WERI-Rb-1 (cell line): Measurements from ENCODE around the gene UPK3A.
A peak's percentile ranks its signal among the peaks of the same experiment; 100 is the strongest.

Experiments used
- DNase-seq: peaks from one replicate; pipeline ENCODE4 v3.0.0-alpha.2; 2020
- H3K27ac ChIP-seq: fragments of 250-450 bp; sonication (Bioruptor Pico); 2 replicates; pipeline ENCODE4 v1.5.1; 2020; ENCODE audit warnings: mild to moderate bottlenecking, moderate library complexity
- H3K27me3 ChIP-seq: fragments of 250-450 bp; sonication (Bioruptor Pico); 2 replicates; pipeline ENCODE4 v1.5.1; 2021; ENCODE audit warnings: mild to moderate bottlenecking, low read depth, moderate library complexity; ENCODE audit not compliant: insufficient read depth, severe bottlenecking
- H3K36me3 ChIP-seq: fragments of 250-450 bp; sonication (Bioruptor Pico); 2 replicates; pipeline ENCODE4 v1.5.1; 2020; ENCODE audit warnings: mild to moderate bottlenecking, moderate library complexity
- H3K4me3 ChIP-seq: 2 replicates; pipeline ENCODE4 v1.5.1; 2011; ENCODE audit warnings: low read depth, mild to moderate bottlenecking, control low read depth, low read length
- H3K9me3 ChIP-seq: fragments of 250-450 bp; sonication (Bioruptor Pico); 2 replicates; pipeline ENCODE4 v1.5.1; 2021; ENCODE audit warnings: mild to moderate bottlenecking, moderate library complexity; ENCODE audit not compliant: severe bottlenecking
- TF ChIP-seq, protein P1 (sequence below): IDR thresholded peaks from 2 replicates; pipeline ENCODE4 v1.5.1; 2011; ENCODE audit warnings: low read depth, mild to moderate bottlenecking, control low read depth, inconsistent platforms, low read length

The UPK3A gene

DNA sequence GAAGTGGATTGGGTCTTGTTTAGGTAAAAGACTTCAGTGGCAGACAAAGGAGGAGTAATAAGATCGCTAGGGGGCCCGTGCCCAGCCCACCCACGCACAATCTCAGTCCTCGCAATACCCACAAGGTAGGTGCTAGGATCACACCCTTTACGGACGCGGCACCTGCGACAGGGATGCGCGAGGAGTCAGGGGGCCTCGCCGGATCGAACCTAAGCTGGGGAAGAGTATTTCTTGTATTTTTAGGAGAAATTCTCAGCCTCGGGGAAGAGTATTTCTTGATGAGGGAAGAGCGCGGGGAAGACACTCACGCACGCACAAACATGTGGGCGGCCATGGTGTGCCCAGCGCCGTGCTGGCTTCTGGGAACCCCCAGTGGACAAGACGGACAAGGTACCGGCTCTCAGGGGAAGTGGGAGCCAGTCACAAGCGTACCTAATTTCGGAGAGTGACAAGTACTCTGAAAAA lies 24.2 kb downstream of the UPK3A start:
- Histone ChIP-seq H3K27ac (peak overlapping the region; percentile 80), H3K27me3 (no peaks in the 10 kb centered on the region), H3K36me3 (peaks cover 9% of the 10 kb centered on the region), H3K9me3 (no peaks in the 10 kb centered on the region), H3K4me3 (peak overlapping the region; percentile 44)
- TF ChIP-seq, protein P1, sequence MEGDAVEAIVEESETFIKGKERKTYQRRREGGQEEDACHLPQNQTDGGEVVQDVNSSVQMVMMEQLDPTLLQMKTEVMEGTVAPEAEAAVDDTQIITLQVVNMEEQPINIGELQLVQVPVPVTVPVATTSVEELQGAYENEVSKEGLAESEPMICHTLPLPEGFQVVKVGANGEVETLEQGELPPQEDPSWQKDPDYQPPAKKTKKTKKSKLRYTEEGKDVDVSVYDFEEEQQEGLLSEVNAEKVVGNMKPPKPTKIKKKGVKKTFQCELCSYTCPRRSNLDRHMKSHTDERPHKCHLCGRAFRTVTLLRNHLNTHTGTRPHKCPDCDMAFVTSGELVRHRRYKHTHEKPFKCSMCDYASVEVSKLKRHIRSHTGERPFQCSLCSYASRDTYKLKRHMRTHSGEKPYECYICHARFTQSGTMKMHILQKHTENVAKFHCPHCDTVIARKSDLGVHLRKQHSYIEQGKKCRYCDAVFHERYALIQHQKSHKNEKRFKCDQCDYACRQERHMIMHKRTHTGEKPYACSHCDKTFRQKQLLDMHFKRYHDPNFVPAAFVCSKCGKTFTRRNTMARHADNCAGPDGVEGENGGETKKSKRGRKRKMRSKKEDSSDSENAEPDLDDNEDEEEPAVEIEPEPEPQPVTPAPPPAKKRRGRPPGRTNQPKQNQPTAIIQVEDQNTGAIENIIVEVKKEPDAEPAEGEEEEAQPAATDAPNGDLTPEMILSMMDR = no peak
- DNase-seq = no peak

DNA sequence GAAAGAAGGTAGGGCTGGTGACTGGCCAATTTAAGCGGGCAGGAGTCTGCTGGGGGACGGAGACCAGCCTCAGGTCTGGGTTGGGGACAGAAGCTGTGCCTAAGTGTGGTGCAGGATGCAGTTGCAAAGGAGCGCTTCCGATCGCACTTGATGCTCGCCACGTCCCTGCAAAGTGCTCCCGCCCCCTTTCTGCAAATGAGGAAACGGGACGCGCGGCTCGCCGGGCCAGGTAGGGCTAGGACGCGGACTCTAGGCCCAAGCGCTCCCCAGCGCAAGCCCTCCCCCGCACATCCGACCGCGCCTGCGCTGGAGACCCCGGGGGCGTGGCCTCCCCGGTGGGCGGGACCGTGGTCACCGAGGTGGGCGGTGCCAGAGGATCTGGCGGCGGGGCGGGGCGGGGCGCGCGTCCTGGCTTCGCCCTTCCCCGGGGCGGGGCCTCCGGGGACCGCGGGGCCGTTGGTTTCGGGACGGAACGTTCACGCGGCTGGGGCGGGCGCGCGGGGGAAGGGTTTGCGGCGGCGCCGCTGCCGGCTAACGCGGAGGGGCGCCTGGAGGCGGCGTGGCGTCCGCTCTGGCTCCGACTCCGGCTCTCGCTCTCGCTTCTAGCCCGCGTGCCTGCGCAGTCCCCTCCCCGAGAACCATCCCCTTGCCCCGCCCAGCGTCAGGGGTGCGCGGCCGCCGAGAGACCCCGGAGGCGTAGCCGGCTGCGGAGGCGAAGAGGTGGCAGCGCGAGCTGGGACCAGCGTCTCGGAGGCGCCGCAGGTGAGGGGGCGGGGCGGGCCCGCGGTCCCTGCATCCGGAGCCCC lies 24.9 kb downstream of the UPK3A start, which contains the start of gene FAM118A:
FAM118A (plus strand) TSS at position 513 of the 806 bp plus-strand sequence. CDS start 12,446 bp downstream, outside the sequence.
- TF ChIP-seq, protein P1 = 0 out of 2 replicates have a peak, but pooled peaks have one; percentile 16
- DNase-seq = peak; percentile 91
- Histone ChIP-seq H3K27me3 (no peaks in the 10 kb centered on the region), H3K4me3 (peak within 1 kb of the TSS; percentile 83), H3K36me3 (peaks cover 9% of the 10 kb centered on the region), H3K9me3 (no peaks in the 10 kb centered on the region), H3K27ac (peak within 1 kb of the TSS; percentile 80)

DNA sequence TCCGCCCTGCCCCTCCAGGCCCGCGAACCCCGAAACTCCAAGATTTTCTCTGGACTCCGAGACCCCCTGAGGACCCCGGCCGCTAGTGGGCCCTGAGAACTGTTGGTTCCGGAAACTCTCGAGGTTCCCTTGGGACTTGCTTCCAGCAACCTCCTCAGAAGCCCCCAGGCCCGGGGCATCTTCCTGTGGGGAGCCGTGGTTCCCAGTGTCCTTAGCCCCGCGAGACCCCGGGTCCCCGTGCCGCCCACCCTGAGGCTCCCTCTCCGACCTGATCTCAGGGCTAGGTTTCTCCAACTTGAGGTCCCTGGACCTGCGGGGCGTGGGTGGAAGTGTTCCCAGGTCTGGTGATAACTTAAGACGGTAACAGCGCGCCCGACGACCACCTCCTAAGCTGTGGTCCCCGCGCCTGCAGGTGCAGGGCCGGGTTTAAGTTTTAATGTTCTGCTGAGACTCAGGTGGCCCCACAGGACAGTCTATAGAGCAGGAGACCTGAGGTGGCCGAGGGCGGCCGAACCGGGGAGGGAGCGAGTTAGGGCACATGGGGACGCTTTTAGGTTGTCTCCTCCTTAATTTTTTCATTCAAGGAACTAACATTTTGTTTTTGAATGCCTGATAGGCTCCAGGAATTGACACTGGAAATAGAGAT lies 25.7 kb downstream of the UPK3A start:
- TF ChIP-seq, protein P1 = no peak
- Histone ChIP-seq H3K27ac (peak overlapping the region; percentile 80), H3K36me3 (peaks cover 9% of the 10 kb centered on the region), H3K9me3 (no peaks in the 10 kb centered on the region), H3K4me3 (peak overlapping the region; percentile 83), H3K27me3 (no peaks in the 10 kb centered on the region)
- DNase-seq = no peak

DNA sequence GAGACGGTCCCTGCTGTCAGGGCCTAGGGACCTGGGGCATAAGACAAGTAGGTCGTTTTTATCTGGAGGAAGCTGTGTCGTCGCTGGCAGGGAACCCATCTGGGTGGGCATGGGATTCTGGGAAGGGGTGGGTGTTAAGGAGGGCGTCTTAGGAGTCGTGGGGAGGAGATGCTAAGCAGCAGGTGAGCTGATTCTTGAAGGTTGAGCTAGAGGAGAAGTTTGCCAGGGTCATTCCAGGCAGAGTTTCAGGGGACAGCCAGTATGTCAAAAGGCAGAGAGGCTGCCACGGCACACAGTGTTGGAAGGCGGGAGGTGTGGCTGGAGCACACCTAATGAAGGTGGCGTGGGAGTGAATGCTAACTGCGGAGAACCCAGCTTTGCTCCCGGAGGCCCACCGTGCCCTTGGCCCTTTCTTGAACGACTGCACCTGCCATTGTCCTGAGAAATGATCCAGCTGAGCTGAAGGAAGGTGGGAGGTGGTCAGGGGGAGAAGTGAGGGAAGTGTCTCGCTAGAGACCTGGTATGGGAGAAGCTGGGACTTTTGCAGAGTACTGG lies 26.3 kb downstream of the UPK3A start:
- Histone ChIP-seq H3K4me3 (peak overlapping the region; percentile 83), H3K27ac (no peak overlapping the region), H3K36me3 (peaks cover 9% of the 10 kb centered on the region), H3K27me3 (no peaks in the 10 kb centered on the region), H3K9me3 (no peaks in the 10 kb centered on the region)
- no peak for DNase-seq
- TF ChIP-seq, protein P1 = no peak

DNA sequence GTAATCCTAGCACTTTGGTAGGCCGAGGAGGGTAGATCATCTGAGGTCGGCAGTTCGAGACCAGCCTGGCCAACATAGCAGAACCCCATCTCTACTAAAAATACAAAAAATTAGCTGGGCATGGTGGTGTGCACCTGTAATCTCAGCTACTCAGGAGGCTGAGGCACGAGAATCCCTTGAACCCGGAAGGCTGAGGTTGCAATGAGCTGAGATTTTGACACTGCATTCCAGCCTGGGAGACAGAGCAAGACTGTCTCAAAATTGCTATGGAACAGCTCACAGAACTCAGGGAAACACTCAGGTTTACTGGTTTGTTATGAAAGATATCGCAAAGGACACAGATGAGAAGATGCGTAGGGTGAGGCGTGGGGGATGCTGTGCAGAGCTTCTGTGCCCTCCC lies 27.7 kb downstream of the UPK3A start:
- H3K27me3 ChIP-seq = no peaks in the 10 kb centered on the region
- TF ChIP-seq, protein P1 = no peak
- no peak for DNase-seq

More for the DNA sequence above, 27.7 kb downstream of the UPK3A start:
- no peaks in the 10 kb centered on the region for H3K9me3 ChIP-seq
- no peak overlapping the region for H3K4me3 ChIP-seq
- H3K27ac ChIP-seq = no peak overlapping the region
- peaks cover 9% of the 10 kb centered on the region for H3K36me3 ChIP-seq
